ENCODE measurements around the gene DNAH17.

Gene DNAH17

DNA sequence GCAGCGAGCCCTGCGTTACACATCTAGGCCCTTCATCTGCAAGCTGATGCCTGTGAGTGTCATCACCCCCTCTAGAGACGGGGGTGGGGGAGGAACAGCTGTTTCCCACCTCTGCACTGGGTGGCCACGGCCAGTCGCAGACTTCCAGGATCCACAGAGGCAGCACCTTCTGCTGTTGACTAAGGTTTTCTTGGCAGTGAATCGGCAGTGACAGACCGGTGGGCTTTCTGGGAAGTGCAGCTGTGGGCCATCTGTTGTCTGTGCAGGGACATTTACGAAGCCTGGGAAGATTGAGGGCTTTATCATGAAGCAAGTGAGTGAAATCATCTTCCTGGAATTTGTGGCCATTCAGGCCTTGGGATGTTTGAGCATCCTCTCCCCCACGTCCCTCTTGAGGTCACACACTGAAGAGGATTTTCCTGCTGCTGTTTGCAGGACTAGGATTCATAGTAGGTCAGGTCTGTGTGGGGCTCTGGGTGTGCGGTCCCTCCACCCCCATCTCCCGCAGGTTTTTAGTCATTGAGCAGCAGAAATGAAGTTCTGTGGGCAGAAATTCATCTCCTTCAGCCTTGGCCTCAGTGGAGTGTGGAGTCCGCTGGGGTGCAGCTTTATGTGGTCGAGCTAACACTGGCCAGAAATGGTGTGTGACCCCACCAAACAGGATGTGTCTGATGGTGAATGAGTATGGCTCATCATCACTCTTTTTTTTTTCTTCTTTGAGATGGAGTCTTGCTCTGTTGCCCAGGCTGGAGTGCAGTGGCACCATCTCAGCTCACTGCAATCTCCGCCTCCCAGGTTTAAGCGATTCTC, 186.8 kb downstream of the DNAH17 start:
- DNase-seq (ENCODE audit: low read depth in 2 of 2) = no peak

DNA sequence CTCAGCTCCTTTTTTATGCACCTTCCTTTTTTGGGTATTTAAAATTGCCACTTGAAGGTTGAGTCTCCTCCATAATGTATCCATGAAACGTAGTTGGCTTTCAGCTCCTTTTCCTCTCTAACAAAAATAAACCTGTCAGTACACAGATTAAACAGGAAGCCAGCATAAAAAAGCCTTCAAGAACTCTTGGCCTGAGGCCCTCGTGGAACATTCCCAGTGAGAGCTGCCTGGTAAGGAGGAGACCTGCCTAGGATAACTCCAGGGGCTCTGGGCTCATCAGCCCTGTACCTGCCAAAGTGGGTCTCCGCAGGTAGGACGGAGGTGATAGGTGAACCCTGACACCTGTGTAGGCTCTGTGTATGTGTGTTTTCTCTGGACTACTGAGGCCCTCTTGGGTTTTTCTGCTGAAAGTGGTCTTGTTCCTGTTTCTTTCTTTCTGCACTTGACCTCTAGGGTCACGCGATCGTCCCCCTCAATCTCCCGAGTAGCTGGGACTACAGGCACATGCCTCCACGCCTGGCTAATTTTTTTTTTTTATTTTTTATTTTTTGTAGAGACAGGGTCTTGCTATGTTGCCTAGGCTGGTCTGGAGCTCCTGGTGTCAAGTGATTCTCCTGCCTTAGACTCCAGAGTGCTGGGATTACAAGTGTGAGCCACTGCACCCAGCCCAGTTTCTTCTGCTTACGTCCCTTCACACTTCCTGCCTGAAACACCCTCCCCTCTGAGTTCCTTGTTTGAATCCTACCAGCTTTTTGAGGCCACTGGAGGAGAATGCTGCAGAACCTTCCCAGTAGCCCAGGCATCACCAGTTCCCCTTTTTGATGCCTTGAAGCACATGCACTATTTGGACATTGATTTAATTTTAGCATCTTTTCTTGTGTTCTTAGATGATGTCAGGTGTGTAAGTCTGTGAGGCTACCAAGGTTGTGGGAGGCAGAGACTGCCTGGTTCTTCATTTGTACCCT, 188.9 kb downstream of the DNAH17 start:
- no peak for DNase-seq (ENCODE audit: low read depth in 2 of 2)

DNA sequence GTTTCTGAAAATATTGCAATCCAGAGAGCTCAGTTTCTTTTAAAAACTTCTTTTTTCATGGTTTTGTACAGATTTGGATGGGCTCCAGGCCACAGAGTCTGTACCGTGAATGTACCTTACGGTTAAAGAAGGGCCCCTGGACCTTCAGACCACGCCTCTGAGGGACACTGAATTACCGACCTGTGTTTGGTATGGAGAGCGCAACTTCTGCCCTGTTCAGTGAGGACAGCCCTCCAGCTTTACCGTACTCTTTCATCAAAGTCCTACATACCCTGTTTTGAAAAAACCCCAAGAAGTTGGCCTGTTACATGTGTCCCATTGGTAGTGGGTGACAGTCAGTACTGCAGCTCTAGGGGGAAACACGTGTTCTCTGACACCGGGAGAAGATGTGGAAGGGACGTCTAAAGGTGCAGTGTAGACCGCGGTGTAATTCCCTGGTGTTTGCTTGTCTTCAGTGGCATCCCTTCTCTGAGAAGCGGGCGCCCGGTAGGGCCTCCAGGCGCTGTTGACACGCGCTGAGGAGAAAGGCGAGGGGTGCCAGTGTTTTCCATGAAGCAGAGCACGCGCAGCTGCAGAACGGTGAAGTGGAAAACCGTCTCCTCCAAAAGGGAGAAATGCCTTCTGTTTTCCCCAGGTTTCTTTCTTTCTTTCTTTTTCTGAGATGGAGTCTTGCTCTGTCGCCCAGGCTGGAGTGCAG, 192.6 kb downstream of the DNAH17 start:
- no peak for DNase-seq (ENCODE audit: low read depth in 2 of 2)

DNA sequence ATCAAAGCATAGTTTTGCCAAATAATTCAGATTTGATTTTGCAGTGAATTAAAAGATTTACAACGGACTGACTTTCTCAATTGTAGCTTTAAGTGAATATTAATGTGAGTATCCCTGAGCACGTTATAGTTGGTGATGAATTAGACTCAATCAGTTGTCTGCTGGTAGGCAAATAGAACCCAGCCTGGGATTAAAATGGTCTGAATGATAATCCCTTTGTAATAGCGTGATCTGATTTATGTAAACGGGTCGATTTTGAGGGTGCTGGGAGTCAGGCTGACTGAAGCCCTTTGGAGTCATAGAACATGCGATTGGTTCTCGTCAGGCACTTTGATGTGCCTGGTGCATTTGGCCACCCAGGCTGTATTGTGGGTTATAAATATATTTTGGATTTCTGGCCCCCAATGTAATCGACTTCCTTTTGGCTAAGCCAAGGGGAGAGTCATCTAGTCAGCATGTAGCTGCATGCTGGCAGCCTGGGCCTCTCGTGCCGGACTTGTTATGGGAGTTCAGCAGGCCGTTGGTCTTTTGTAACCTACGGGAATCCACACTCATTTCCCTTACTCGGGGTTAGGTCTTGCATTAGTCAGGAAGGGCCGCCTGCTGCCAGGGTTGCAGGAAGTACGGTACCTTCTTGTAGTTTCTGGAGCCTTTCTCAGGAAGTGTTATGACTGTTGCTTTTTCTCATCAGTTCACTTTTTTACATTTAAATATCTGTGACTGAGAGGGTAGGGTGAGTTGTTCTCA, 193.3 kb downstream of the DNAH17 start:
- no peak for DNase-seq (ENCODE audit: low read depth in 2 of 2)

DNA sequence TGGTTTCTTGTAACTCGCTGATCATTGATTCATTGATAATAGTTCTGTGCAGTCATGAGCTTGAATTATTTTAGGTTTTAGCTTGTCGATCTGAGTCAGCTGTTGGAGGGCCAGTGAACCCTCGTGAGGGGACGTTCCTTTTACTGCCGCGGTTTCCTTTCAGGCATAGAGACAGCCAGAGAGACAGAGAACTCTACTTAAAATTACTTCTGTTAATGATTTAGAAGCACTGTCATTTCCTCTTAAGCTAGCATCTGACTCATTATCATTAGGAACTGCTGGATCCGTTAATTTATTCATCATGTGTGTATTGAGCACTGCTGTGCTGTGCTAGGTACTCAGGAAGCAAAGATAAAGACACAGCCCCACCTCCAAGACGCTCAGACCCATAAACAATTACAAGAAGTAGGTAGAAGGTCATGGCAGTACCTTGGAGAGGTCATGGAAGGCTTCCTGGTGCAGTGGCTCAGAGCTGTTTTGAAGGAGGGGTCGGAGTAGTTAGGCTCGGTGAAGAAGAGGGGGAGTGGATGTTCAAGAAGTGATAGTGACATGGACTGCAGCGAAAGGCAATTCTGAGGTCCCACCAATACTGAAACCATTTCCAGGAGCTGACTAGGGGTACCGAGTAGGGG, 195.5 kb downstream of the DNAH17 start:
- DNase-seq (ENCODE audit: low read depth in 2 of 2) = no peak

DNA sequence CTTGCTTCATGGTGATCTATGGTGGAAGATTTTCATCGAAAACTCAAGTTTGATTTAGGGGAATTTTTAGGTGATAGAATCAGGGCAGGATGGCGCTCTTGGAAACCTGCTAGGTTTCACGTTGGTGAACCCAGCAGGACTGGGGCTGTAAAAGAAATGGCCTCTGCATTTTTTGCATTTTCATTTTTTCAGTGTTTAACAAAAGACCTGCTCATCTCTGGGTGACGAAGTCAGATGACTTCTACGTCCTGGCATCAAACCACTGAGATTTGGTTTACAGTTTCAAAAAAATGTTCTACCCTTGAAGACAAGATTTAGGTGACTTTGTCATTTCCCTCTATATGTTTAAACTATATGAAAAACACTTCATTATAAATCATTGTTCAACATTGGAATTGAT, 196.8 kb downstream of the DNAH17 start:
- DNase-seq (ENCODE audit: low read depth in 2 of 2) = no peak

DNA sequence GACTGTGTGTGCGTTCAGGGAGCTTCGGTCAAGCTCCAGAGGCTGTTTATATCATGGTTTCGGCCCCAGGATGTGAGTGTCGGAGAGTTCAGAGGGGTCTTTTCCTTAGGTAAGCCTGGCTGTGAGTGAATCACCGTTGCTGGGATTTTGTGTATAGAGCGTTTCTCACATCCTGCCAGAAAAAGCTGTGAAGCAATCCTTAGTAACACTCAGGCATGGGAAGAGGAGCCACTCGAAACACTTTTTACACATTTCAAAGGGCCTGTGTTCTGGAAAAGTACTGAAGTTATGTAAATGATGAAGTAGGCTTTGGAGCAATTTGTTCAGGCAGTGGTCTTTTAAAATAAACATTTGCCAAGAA, 198.1 kb downstream of the DNAH17 start:
- DNase-seq (ENCODE audit: low read depth in 2 of 2) = no peak

DNA sequence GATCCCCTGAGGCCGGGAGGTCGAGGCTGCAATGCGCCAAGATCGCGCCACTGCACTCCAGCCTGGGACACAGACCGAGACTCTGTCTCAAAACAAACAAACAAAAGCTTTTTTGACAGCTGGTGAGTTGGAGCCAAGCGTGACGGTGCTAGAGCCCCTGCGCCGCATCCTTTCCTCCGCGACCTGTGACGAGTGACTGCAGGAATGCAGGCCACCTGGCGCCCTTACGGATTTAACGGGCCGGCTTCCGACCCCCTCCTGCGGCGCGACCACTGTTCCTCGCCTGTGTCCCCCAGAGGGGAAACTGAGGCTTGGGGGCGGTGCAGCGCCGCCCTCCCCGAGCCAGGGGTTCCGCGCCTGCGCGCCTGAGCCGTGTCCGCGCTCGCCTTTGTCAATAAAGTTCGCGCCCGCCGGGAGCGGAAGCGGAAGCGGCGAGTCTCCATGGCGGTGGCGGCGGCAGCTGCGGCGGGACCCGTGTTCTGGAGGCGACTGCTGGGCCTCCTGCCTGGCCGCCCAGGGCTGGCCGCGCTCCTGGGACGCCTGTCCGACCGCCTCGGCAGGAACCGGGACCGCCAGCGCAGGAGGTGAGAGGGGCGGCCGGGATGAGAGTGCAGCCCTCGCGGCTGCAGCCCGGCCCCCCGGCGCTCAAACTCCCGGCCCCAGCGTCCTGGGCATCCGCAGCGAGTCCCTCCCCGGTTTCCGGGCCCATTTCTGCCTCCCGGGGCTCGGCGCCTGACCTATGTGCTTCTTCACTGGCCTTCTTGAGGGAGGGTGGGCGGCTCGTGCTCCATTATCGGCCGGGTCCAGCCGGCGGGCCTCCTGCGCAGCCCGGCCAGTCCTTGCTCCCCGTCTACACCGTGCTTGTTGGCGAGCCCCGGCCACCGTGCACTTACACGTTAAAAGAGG, 198.7 kb downstream of the DNAH17 start, which contains the start of gene PGS1:
Gene PGS1, plus strand, starts transcription at position 425 of the 906 bp plus-strand sequence. Its CDS starts 17 bp downstream, at position 442.
- DNase-seq (ENCODE audit: low read depth in 2 of 2) = peak; percentile 64 to 71

DNA sequence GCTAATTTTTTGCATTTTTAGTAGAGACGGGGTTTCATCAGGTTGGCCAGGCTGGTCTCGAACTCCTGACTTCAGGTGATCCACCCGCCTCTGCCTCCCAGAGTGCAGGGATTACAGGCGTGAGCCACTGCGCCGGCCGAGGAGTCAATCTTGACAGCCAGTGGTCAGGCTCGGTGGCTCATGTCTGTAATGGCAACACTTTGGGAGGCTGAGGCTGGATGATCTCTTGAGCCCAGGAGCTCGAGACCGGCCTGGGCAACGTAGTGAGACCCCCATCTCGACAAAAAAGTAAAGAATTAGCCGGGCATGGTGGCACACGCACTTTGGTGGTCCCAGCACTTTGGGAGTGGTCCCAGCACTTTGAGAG, 199.4 kb downstream of the DNAH17 start:
- no peak for DNase-seq (ENCODE audit: low read depth in 2 of 2)

DNA sequence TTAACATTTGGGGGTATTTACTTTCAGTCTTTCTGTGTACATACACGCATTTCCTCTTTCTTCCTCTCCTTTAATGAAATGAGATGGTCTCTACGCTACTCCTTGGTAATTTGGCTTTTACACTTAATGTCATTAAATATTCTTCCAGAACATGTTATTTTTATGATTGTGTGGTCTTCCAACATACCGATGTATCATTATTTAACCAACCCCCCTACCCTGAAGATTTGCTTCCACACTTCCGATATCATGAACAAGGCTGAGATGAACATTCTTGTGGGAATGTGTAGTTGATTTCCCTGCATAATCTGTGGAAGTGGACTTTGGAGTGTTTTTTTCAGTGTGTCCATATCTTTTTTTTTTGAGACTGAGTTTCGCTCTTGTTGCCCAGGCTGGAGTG, 201.0 kb downstream of the DNAH17 start:
- no peak for DNase-seq (ENCODE audit: low read depth in 2 of 2)

DNA sequence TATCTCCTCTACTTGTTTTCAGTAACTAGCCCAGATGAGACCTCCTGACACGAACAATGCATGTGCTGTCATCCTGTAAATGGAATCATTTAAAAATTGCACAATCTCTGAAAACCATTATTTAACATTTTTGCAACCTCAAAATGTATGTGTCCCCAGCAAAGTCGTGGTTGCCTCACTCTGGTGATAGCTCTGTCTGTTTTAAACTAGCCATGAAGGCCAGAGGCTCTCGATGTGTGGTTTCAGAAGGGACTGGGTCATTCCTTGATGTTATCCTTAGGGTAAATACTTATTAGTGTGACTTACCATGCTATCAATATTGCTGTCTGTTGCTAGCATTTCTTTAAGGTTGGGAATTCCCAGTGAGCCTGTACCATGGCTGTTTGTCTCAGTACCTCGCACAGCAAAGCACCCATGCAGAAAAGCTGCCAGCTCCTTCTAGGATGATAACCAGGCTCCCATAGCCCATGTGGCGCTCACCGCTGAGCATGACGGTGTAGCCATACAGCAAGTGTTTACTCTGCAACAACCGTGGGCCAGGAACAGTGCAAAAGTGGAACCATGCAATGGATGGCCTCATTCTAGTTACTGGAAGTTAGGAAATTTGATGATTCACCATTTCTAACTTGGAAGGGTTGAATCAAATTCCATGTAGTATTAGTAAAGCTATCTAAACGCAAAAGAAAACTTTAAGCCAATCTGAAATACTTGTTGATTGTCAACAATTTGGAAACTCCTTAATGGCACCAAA, 201.6 kb downstream of the DNAH17 start:
- DNase-seq (ENCODE audit: low read depth in 2 of 2) = no peak

DNA sequence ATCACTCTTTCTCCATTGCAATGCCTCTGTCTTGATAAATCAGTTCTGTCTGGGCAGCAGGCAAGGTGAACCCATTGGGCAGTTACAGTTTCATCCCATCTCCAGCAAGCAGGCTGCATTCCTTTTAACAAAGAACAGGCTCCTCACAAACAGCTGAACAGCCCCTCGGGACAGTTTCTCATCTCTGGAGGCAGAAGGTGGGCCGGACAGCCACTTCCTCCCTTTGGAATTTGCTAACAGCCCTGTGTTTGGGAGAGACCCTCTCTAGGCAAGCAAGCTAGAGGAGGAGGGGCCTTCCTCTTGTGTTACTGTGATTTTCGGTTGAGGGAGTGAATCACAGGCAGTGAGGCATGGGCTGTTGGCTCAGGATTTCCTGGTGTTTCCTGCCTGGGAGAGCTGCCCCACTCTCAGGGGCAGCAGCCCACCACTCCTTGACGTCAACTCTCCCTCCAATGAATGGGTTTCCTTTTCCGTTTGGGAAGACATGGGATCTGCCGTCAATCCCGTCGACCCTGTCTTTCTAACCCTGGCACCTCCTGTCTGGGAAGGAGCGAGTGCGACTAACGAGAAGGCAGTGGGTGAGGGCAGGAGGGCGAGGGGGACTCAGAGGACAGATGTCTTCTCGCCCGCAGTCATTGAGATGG, 202.4 kb downstream of the DNAH17 start:
- DNase-seq (ENCODE audit: low read depth in 2 of 2) = no peak

DNA sequence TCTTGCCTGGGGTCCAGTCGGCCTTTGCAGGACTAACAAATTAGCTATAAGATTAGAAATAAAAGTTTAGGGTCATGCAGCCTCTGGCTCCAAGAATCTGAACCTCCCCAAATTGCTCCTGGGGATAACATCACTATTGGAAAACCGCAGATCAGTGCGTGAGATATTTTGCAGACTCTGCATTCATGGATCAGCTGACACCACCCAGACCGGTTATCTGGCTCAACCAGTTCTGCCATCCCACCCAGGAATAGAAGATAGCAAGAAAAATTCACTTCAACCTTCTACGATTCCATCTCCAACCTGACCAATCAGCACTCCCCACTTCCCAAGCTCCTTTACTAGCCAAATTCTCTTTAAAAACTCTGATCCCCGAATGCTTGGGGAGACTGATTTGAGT, 203.0 kb downstream of the DNAH17 start:
- DNase-seq (ENCODE audit: low read depth in 2 of 2) = no peak
